K562 (cell line): ENCODE data around the gene PYGO2. TPM values are rescaled to one million over a fixed set of nuclear protein-coding genes. Genes with fewer than 3 reads are reported as not detected.

Experiments used
- ATAC-seq: fragments of 200-7000 bp; cut with Tn5 transposase; 3 replicates; pipeline ENCODE4 v1.9.1; 2020; ENCODE audit warnings: moderate library complexity
- BruUV-seq: library from RNA; stranded (reverse); fragments of 400-500 nt; replicated peaks from 2 replicates; lab custom pipeline; 2021; lab: Mats Ljungman, UMichigan
- CTCF ChIA-PET: fragments of 300-600 bp; formaldehyde crosslinking; extraction: SDS; loops from one replicate; lab custom pipeline; 2021; ENCODE audit warnings: low intra/inter-chr PET ratio; lab: Yijun Ruan, JAX
- POLR2A ChIA-PET: fragments of 300-600, 350-650 bp; sonication (Branson Sonifier 250); formaldehyde crosslinking; extraction: SDS; loops from one replicate; lab custom pipeline; 2021; ENCODE audit warnings: antibody characterized with exemption, inconsistent platforms; lab: Yijun Ruan, JAX
- DNase-seq, 4 experiments: peaks; one replicate each; pipeline versions ENCODE4 v3.0.0 to v3.0.0-alpha.2; 2011 to 2018; ENCODE audit warnings: low spot score in 3 of 4, mixed read lengths in 3 of 4; ENCODE audit errors: extremely low read depth in 1 of 4
- FAIRE-seq: peaks from 2 replicates; lab custom pipeline; 2011; peaks lifted over from hg19 to GRCh38; lab: Jason Lieb, UNC
- H2AFZ ChIP-seq: 2 replicates; pipeline ENCODE4 v1.6.0; 2011; ENCODE audit warnings: low read depth, low read length, control low read depth, inconsistent platforms
- H3K27ac ChIP-seq: fragments of 200-600 bp; 3 replicates; pipeline ENCODE4 v1.8.0; 2011; ENCODE audit warnings: low read depth, mild to moderate bottlenecking, control low read depth, inconsistent platforms, low read length, moderate library complexity, mixed read lengths; ENCODE audit errors: extremely low read depth
- H3K27me3 ChIP-seq, 2 experiments: fragments of 300-600 bp in 1 of 2; 2 replicates in 1 of 2; 3 replicates in 1 of 2; pipeline versions ENCODE4 v1.6.0 to v1.8.0; 2011; ENCODE audit warnings: inconsistent platforms in 2 of 2, low read length in 2 of 2, mild to moderate bottlenecking in 1 of 2, mixed read lengths in 1 of 2, moderate library complexity in 1 of 2; ENCODE audit not compliant: control insufficient read depth in 2 of 2, insufficient read depth in 2 of 2
- H3K36me3 ChIP-seq: fragments of 300-600 bp; 3 replicates; pipeline ENCODE4 v1.8.0; 2011; ENCODE audit warnings: mild to moderate bottlenecking, low read length, inconsistent platforms; ENCODE audit not compliant: control insufficient read depth, insufficient read depth
- H3K4me1 ChIP-seq, 2 experiments: fragments of 200-600 bp in 1 of 2; replicated peaks in 1 of 2; 2 replicates in 1 of 2; 3 replicates in 1 of 2; pipeline versions ENCODE4 v1.5.1 to v1.8.0; 2011; ENCODE audit warnings: inconsistent platforms in 2 of 2, low read length in 2 of 2, mild to moderate bottlenecking in 1 of 2, mixed read lengths in 1 of 2, moderate library complexity in 1 of 2; ENCODE audit not compliant: control insufficient read depth in 2 of 2, insufficient read depth in 2 of 2
- H3K4me2 ChIP-seq: 2 replicates; pipeline ENCODE4 v1.6.1; 2011; ENCODE audit warnings: low read length, control low read depth, inconsistent platforms, mixed read lengths; ENCODE audit not compliant: insufficient read depth
- H3K4me3 ChIP-seq: fragments of 200-600 bp; sonication (generic), shearing (Covaris generic); 2 replicates; pipeline ENCODE4 v1.5.1; 2016; ENCODE audit warnings: control low read depth, inconsistent platforms
- H3K79me2 ChIP-seq: fragments of 200-600 bp; 3 replicates; pipeline ENCODE4 v1.8.0; 2011; ENCODE audit warnings: low read length, inconsistent platforms; ENCODE audit not compliant: control insufficient read depth, insufficient read depth
- H3K9ac ChIP-seq, 2 experiments: 2 replicates each; pipeline versions ENCODE4 v1.6.0 to v1.6.1; 2011; ENCODE audit warnings: low read depth in 2 of 2, low read length in 2 of 2, control low read depth in 1 of 2, inconsistent platforms in 1 of 2, mild to moderate bottlenecking in 1 of 2, mixed read lengths in 1 of 2; ENCODE audit not compliant: insufficient read depth in 1 of 2
- H3K9me1 ChIP-seq: one replicate; pipeline ENCODE4 v1.6.0; 2011; ENCODE audit warnings: inconsistent platforms, mild to moderate bottlenecking, low read length, moderate library complexity; ENCODE audit not compliant: control insufficient read depth, insufficient read depth
- H3K9me3 ChIP-seq: replicated peaks from 2 replicates; pipeline ENCODE4 v1.5.1; 2011; ENCODE audit warnings: low read depth, low read length, inconsistent platforms; ENCODE audit not compliant: control insufficient read depth, insufficient read depth
- H4K20me1 ChIP-seq: replicated peaks from 2 replicates; pipeline ENCODE4 v1.6.1; 2011; ENCODE audit warnings: low read length, inconsistent platforms, mixed read lengths; ENCODE audit not compliant: control insufficient read depth, insufficient read depth
- ARID1B ChIP-seq: fragments of 450-650 bp; IDR thresholded peaks from 2 replicates; pipeline ENCODE4 v1.6.1; 2016; ENCODE audit warnings: antibody characterized with exemption, mild to moderate bottlenecking, inconsistent platforms
- ESRRB ChIP-seq: fragments of 250-450 bp; sonication (Bioruptor Pico); IDR thresholded peaks from 2 replicates; pipeline ENCODE4 v1.5.0; 2020; ENCODE audit warnings: mild to moderate bottlenecking, moderate library complexity, borderline replicate concordance
- GABPA ChIP-seq: fragments of 200-800 bp; sonication (Bioruptor generic); conservative IDR thresholded peaks from 2 replicates; pipeline ENCODE4 v1.6.1; 2016; ENCODE audit warnings: low read depth, missing genetic modification characterization, missing compliant biosample characterization
- GABPB1 ChIP-seq: sonication (generic); formaldehyde crosslinking; IDR thresholded peaks from 2 replicates; pipeline ENCODE4 v1.8.0; 2022; ENCODE audit warnings: mild to moderate bottlenecking, missing genetic modification reagents
- GTF2A2 ChIP-seq: IDR thresholded peaks from 2 replicates; pipeline ENCODE4 v1.6.1; 2016; ENCODE audit warnings: mild to moderate bottlenecking, missing genetic modification characterization, missing compliant biosample characterization
- HBP1 ChIP-seq: fragments of 450-650 bp; formaldehyde crosslinking; IDR thresholded peaks from 2 replicates; pipeline ENCODE4 v1.4.0; 2022; ENCODE audit warnings: missing genetic modification characterization
- HCFC1 ChIP-seq: IDR thresholded peaks from 2 replicates; pipeline ENCODE4 v1.6.1; 2012; ENCODE audit warnings: low read depth, low read length, improper control_type of control experiment
- KDM1A ChIP-seq, 2 experiments: fragments of 450-650 bp; IDR thresholded peaks; 2 replicates each; pipeline ENCODE4 v1.6.1; 2016; ENCODE audit warnings: mild to moderate bottlenecking in 2 of 2
- MLX ChIP-seq, 2 experiments: fragments of 450-650 bp in 1 of 2; sonication (generic) in 1 of 2; formaldehyde crosslinking; conservative IDR thresholded peaks; 2 replicates each; pipeline versions ENCODE4 v1.4.0 to v1.8.1; 2020 to 2022; ENCODE audit warnings: mild to moderate bottlenecking in 1 of 2, missing genetic modification reagents in 1 of 2
- MTA1 ChIP-seq: fragments of 450-650 bp; IDR thresholded peaks from 2 replicates; pipeline ENCODE4 v1.6.1; 2017; ENCODE audit warnings: borderline replicate concordance
- NCOA6 ChIP-seq: fragments of 450-650 bp; IDR thresholded peaks from 2 replicates; pipeline ENCODE4 v1.6.1; 2017; ENCODE audit warnings: mild to moderate bottlenecking
- RBM39 ChIP-seq: fragments of 200-400 bp; formaldehyde crosslinking; optimal IDR thresholded peaks from 2 replicates; pipeline ENCODE3; 2018; ENCODE audit warnings: low read depth, low read length
- RFX5 ChIP-seq: IDR thresholded peaks from 2 replicates; pipeline ENCODE4 v1.6.1; 2011; ENCODE audit warnings: low read depth, mild to moderate bottlenecking, improper control_type of control experiment, low read length
- SMARCC2 ChIP-seq: fragments of 450-650 bp; IDR thresholded peaks from 2 replicates; pipeline ENCODE4 v1.6.1; 2017; ENCODE audit warnings: antibody characterized with exemption, moderate library complexity, mild to moderate bottlenecking, low read depth
- SOX6 ChIP-seq: fragments of 450-650 bp; IDR thresholded peaks from 2 replicates; pipeline ENCODE4 v1.6.1; 2014; ENCODE audit warnings: mild to moderate bottlenecking
- SREBF1 ChIP-seq: fragments of 150-350 bp; IDR thresholded peaks from 2 replicates; pipeline ENCODE4 v1.6.1; 2014; ENCODE audit warnings: antibody characterized with exemption, low read depth, low read length, borderline replicate concordance
- ZFX ChIP-seq: sonication (generic); formaldehyde crosslinking; IDR thresholded peaks from 2 replicates; pipeline ENCODE4 v1.8.0; 2022; ENCODE audit warnings: mild to moderate bottlenecking, missing genetic modification reagents, moderate library complexity
- ZNF184 ChIP-seq: sonication (generic); formaldehyde crosslinking; IDR thresholded peaks from 2 replicates; pipeline ENCODE4 v1.5.0; 2020; ENCODE audit warnings: missing genetic modification reagents
- ZNF224 ChIP-seq: sonication (generic); formaldehyde crosslinking; IDR thresholded peaks from 2 replicates; pipeline ENCODE4 v1.8.0; 2022; ENCODE audit warnings: mild to moderate bottlenecking, missing genetic modification reagents
- ZNF41 ChIP-seq: fragments of 250-450 bp; sonication (Bioruptor Pico); conservative IDR thresholded peaks from 2 replicates; pipeline ENCODE4 v1.4.0; 2020; ENCODE audit warnings: mild to moderate bottlenecking
- ZNF445 ChIP-seq: fragments of 250-450 bp; sonication (Bioruptor Pico); IDR thresholded peaks from 2 replicates; pipeline ENCODE4 v1.4.0; 2020; ENCODE audit warnings: low read depth, mild to moderate bottlenecking, moderate library complexity
- WGBS: fragments of 100-300 bp; shearing (Covaris generic); methylation state at CpG from one replicate; pipeline ENCODE4 v1.1.6; 2016; ENCODE audit warnings: low coverage, mixed read lengths; ENCODE audit not compliant: insufficient coverage; ENCODE audit errors: missing lambda C conversion rate; 5-methylcytosine and 5-hydroxymethylcytosine counted together
- in situ Hi-C: fragments of 300-500 bp; cut with MboI; formaldehyde crosslinking; loops from 4 replicates; pipeline ENCODE4 v1.15.0; 2018; ENCODE audit warnings: inconsistent platforms, mixed read lengths
- intact Hi-C: fragments of 100-400 bp; cut with micrococcal nuclease; formaldehyde crosslinking; loops from 2 replicates; pipeline ENCODE4 v1.14.2; 2022
- polyA plus RNA-seq, 8 experiments: library from polyadenylated mRNA; depleted of rRNA in 4 of 8; stranded (reverse) in 5 of 8; unstranded in 3 of 8; fragments of >200 nt; fragmentation: Nextera tagmentation in 2 of 8; fragmentation: Illumina TruSeq in 1 of 8; extraction: Ambion mirVana in 2 of 8; extraction: Trizol in 1 of 8; gene quantifications; 2 replicates each; pipeline versions ENCODE4 v1.2.1 to v1.2.3, GENCODE V29; 2011 to 2014; ENCODE audit warnings: inconsistent platforms in 1 of 8, missing spikeins in 1 of 8
- total RNA-seq, 7 experiments: library from RNA; depleted of rRNA in 6 of 7; stranded (reverse); fragments of >200 nt in 6 of 7; fragmentation: Illumina TruSeq in 2 of 7; extraction: Trizol in 2 of 7; gene quantifications; 2 replicates each; pipeline versions ENCODE4 v1.2.1 to v1.2.3, GENCODE V29; 2011 to 2021; ENCODE audit warnings: low replicate concordance in 1 of 7

The PYGO2 gene
- total and polyA plus RNA-seq, 9 of the 15 experiments (the other 6 are each of a cell fraction or from before 2014, with no cell fraction given) = 8.3 to 36.2 (median 18.2) TPM

DNA sequence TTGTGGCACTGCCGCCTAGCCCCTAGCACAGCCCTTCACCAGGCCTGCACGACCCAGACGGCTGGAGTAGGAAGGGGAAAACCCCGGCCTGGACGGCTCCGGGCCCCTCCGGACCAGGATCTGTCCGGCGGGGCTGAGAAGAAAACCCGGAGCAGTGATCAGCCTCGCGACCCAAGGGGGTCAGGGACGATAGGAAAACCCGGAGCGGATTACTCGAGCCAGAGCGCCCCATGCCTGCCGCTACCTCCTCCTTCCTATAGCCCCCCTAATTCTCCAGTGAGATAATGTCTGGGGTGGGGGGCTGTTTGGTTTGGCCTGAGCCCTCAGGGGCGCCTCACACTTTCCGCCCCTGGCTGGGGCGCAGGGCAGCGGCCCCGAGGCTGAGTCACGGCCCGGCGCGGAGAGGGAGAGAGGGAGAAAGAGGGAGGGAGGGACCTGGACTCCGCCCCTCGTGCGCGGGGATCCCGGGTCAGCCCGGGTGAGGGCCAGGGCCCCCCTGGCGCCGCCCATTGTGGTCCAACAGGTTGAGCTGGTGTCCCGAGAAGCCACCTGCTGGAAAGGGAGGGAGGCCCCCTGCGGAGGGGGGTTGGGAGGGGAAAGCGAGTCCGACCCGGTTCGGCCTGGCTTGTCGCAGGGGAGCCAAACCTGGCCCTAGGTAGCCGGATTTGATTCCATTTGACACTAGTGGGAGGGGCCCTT lies 39.3 kb upstream of the PYGO2 start:
- peak overlapping the region; percentile 97 for H3K27ac ChIP-seq
- in situ Hi-C loops = no loop called here
- peak; percentile 91 for TF ChIP-seq RBM39
- TF ChIP-seq GTF2A2 (tag) = peak; percentile 58; the same call in 1 of the 2 replicates
- TF ChIP-seq KDM1A (IDR thresholded peaks at IDR 0.05) = peak in 1 of 2 experiments; percentile 55
- TF ChIP-seq ZNF41 (CRISPR knock-in tag) = 0 out of 2 replicates have a peak, but pooled peaks have one; percentile 48
- 0 out of 2 replicates have a peak, but pooled peaks have one; percentile 46 for TF ChIP-seq SREBF1
- TF ChIP-seq ZFX (CRISPR knock-in tag) = peak; percentile 47
- no peak for TF ChIP-seq ZNF445 (CRISPR knock-in tag)
- no peak for TF ChIP-seq MLX (CRISPR knock-in tag; conservative IDR thresholded peaks at IDR 0.05)
- peak; percentile 87 for TF ChIP-seq MTA1
- peak; percentile 30; the same call in 1 of the 2 replicates for TF ChIP-seq GABPA (tag)
- TF ChIP-seq SMARCC2 = peak; percentile 83; the same call in 1 of the 2 replicates
- 0 out of 2 replicates have a peak, but pooled peaks have one; percentile 21 for TF ChIP-seq ZNF224 (CRISPR knock-in tag)
- peak; percentile 48; the same call in 1 of the 2 replicates for TF ChIP-seq RFX5
- TF ChIP-seq NCOA6 = peak; percentile 65; the same call in 1 of the 2 replicates
- no peak for TF ChIP-seq ESRRB (CRISPR knock-in tag)
- peak; percentile 82 for TF ChIP-seq SOX6
- TF ChIP-seq HCFC1 = no peak; the same call in none of the 2 replicates
- TF ChIP-seq ARID1B = peak; percentile 84
- peak; percentile 11; the same call in 1 of the 2 replicates for TF ChIP-seq HBP1
- TF ChIP-seq GABPB1 (CRISPR knock-in tag) = peak; percentile 71
- no peak for TF ChIP-seq ZNF184 (CRISPR knock-in tag)

More for the DNA sequence above, 39.3 kb upstream of the PYGO2 start:
- Histone ChIP-seq H3K36me3 (peaks cover 15% of the 10 kb centered on the region; the same call in 2 of the 3 replicates), H3K4me3 (peak overlapping the region; percentile 71), H3K9me3 (no peaks in the 10 kb centered on the region), H3K27me3 (no peaks in the 10 kb centered on the region), H2AFZ (peak overlapping the region; percentile 93), H3K4me1 (peaks cover 31 to 65% of the 10 kb centered on the region in 2 experiments), H3K9ac (peak overlapping the region; percentile 89 to 96), H4K20me1 (no peaks in the 10 kb centered on the region), H3K9me1 (no peaks in the 10 kb centered on the region), H3K4me2 (peak overlapping the region; percentile 98), H3K79me2 (peaks cover 40% of the 10 kb centered on the region)
- CTCF ChIA-PET = interaction anchor here (1.3 to 1.6 kb wide), 2 partner anchors 17 to 40 kb away, joined by 6 read pairs; partner anchors contain the start of gene PYGO2
- intact Hi-C loops = loop anchor here (1.0 to 5.0 kb wide), 5 partner anchors 27 to 444 kb away; partner anchors contain the start of genes CKS1B, EFNA3, PYGO2 and UBE2Q1
- WGBS = 0% methylated on average over 21 of the region's 43 CpGs
- no TSS peak for BruUV-seq
- ATAC-seq (peak; percentile 73), DNase-seq (peak; percentile 80 to 97 (median 86)), FAIRE-seq (peak; percentile 84)
- POLR2A ChIA-PET = interaction anchor here (0.6 to 8.2 kb wide), 15 partner anchors 9 to 1434 kb away, joined by 3 to 80 read pairs (median 3); partner anchors contain the start of genes FLAD1 and PBXIP1
